ENCODE measurements around the gene DRG2. TPM values are rescaled to one million over a fixed set of nuclear protein-coding genes. Genes with fewer than 3 reads are reported as not detected.

DRG2 gene, protein sequence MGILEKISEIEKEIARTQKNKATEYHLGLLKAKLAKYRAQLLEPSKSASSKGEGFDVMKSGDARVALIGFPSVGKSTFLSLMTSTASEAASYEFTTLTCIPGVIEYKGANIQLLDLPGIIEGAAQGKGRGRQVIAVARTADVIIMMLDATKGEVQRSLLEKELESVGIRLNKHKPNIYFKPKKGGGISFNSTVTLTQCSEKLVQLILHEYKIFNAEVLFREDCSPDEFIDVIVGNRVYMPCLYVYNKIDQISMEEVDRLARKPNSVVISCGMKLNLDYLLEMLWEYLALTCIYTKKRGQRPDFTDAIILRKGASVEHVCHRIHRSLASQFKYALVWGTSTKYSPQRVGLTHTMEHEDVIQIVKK
- total RNA-seq: 39.6 and 40.1 TPM in 2 replicates

DNA sequence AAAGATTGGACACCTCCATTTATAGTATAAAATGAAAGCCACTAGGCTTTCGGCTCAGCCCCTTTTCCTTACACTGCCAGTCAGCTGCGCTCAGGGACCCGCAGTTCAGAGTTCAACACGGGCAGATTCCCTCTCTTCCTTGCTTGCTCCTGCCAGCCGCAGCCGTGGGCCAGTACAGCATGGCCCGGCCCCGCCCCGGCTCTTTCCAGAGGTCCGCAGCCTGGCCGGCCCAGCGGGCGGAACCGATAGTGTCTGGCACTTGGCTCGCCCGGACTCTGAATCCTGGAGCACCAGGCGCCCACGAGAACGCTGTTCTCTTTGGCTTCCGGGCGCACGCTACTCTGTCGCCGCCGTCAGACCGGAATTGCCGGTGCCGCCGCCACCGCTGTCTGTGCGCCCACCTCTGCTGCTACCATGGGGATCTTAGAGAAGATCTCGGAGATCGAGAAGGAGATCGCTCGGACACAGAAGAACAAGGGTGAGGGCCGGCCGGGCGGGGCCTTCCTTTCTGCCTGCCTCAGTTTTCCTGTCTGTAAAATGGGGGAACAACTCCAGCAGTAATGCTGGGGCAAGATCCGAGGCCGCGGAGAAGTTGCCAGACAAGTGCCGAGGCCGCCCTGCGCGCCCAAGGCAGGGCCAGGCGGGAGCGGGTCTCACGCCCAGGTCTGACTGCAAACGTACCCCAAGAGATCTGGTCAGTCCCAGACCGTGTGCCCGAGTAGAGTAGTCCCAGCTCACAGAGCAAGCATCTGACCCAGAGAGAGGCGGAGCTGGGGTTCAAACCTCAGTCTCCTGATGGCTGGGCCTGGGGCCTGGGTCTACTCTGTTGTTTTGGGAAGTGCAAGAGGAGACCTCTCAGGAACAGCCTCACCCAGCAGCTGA, at the start of gene DRG2:
Gene DRG2 (plus strand): TSS at position 339 of the 882 bp plus-strand sequence. CDS start 76 bp downstream, at position 415.

DNA sequence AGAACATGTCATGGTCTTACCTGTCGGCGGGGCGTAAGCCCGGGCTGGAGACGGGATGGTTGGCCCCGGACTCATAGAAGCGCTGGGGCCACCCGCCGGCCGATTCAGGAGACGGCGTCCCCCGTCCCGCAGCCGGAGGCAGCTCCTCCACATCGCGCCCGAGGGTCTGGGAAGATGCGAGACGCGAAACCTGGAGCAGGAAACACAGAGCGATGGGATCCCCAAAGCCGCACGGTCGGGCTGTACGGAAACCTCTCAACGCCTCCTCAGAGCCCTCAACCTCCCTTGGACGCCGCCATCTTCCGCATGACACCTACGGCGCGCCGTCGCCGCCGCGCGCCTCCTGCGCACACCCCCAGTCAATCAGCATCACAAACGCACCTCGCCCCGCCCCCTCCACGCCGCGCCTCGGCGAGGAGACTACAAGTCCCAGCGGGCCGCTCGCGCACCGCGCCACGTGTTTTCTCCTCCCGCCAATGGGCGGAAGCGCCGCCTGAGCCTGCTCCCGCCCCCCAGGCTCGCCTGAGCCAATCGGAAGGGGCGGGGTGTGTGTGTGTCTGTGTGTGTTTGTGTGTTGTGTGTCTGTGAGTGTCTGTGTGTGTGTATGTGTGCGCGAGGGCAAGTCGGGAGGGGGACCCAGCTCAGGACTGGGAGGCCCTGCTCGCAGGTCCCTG, 48.8 kb upstream of the DRG2 start, which contains the start of the genes ATPAF2 and GID4:
Gene ATPAF2 (minus strand): TSS at position 308 of the 674 bp plus-strand sequence. CDS start 155 bp downstream, at position 153.
Gene GID4 (plus strand): TSS at position 548 of the 674 bp plus-strand sequence. CDS start 57 bp downstream, at position 605.

DNA sequence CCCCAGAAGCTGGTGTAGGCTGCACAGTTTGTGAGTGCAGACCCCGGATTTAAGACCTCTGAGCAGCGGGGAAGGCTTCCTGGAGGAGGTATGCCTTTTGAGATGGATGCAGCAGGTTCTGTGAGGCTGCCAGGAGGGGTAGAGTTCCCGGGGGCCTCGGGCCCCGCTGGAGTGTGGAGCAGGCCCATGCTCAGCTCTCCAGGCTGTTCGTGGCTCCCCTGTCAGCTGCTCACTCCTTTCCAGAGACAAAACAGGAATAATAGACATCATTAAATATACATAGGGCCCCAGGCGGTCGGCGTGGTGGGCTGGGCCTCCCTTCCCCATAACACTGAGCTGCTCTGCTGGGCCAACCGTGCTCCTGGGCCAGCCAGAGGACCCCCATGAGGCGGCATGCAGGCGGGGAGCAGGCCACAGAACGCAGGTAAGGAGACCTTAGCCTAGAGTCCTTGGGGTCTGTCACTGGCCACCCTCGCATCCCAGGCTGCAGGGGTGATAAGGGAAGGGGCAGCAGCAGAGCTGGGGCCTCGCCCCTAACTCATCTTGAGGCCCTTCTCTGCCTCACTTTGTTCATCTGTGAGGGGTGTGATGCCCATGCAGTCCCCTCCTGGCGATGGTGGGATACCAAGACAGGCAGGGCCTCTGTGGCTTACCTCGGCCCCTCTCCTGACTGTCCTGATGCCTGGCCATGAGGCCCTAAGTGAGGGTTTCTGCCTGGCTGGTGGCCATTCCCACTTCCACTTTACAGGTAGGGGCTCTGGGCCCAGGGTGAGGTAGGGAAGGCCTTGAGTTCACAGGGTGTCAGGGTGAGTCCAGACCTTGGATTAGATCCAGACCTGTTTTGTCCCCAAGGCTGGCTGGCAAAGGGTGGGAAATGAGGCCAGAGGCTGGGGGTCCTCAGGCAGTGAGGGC, 20.9 kb downstream of the DRG2 start, which contains the start of gene MYO15A:
Gene MYO15A (plus strand): TSS at position 356 of the 912 bp plus-strand sequence. CDS start 10,045 bp downstream, outside the sequence.

Other genes starting within 250 kb of the DRG2 start
- 61.7 and 71.4 TPM in 2 replicates for gene TOM1L2, start 115.5 kb upstream of the DRG2 start, total RNA-seq
- gene DRC3, start 115.1 kb upstream of the DRG2 start, total RNA-seq: 0.73 and 1.6 TPM in 2 replicates
- 16.2 and 18.2 TPM in 2 replicates for gene ATPAF2, start 48.8 kb upstream of the DRG2 start, total RNA-seq
- 10.8 and 11.0 TPM in 2 replicates for gene GID4, start 48.5 kb upstream of the DRG2 start, total RNA-seq
- 0.97 and 1.9 TPM in 2 replicates for gene MYO15A, start 20.8 kb downstream of the DRG2 start, total RNA-seq
- gene ALKBH5, start 95.9 kb downstream of the DRG2 start, total RNA-seq: 161 and 162 TPM in 2 replicates
- 64.6 and 71.6 TPM in 2 replicates for gene LLGL1, start 137.7 kb downstream of the DRG2 start, total RNA-seq
- gene FLII, start 170.8 kb downstream of the DRG2 start, total RNA-seq: 291 and 322 TPM in 2 replicates
- 15.3 and 16.4 TPM in 2 replicates for gene MIEF2, start 172.7 kb downstream of the DRG2 start, total RNA-seq
- gene TOP3A, start 227.0 kb downstream of the DRG2 start, total RNA-seq: 40.8 and 43.2 TPM in 2 replicates
- 24.8 and 28.1 TPM in 2 replicates for gene SMCR8, start 227.3 kb downstream of the DRG2 start, total RNA-seq

Data from hair follicle dermal papilla cell (primary cell).